WTC11 (cell line): ENCODE results near the gene ARPC5. TPM values are rescaled to one million over a fixed set of nuclear protein-coding genes. Genes with fewer than 3 reads are reported as not detected.
A peak's percentile ranks its signal among the peaks of the same experiment; 100 is the strongest.

Experiments used
- ATAC-seq: fragments of 200-7000 bp; cut with Tn5 transposase; 2 replicates; pipeline ENCODE4 v1.10.0; 2021; ENCODE audit warnings: mild to moderate bottlenecking, moderate library complexity
- CTCF ChIA-PET: fragments of 300-600 bp; sonication (Branson Sonifier 250); formaldehyde crosslinking; loops from one replicate; lab custom pipeline; 2021; ENCODE audit warnings: antibody characterized with exemption; lab: Charles Lee
- POLR2A ChIA-PET: fragments of 350-600 bp; sonication (Branson Sonifier 250); formaldehyde crosslinking; loops from one replicate; lab custom pipeline; 2021; ENCODE audit warnings: antibody characterized with exemption; lab: Charles Lee
- DNase-seq: peaks from one replicate; pipeline ENCODE4 v3.0.0; 2021; ENCODE audit warnings: low spot score
- H3K27ac Mint-ChIP-seq: 2 replicates; pipeline ENCODE4 v1.8.0; 2021; ENCODE audit warnings: mixed read lengths
- H3K27me3 Mint-ChIP-seq: 2 replicates; pipeline ENCODE4 v1.8.0; 2021; ENCODE audit warnings: low read depth, mild to moderate bottlenecking, moderate library complexity, mixed read lengths
- H3K36me3 Mint-ChIP-seq: 2 replicates; pipeline ENCODE4 v1.8.0; 2021; ENCODE audit warnings: mixed read lengths
- H3K4me1 Mint-ChIP-seq: 2 replicates; pipeline ENCODE4 v1.8.0; 2022; ENCODE audit warnings: mixed read lengths
- H3K4me3 Mint-ChIP-seq: 2 replicates; pipeline ENCODE4 v1.8.0; 2021; ENCODE audit warnings: mild to moderate bottlenecking, moderate library complexity, mixed read lengths
- H3K9me3 Mint-ChIP-seq: 2 replicates; pipeline ENCODE4 v1.8.0; 2021; ENCODE audit warnings: mixed read lengths
- CDX4 ChIP-seq: fragments of 250-450 bp; sonication (Bioruptor Pico); IDR thresholded peaks from 2 replicates; pipeline ENCODE4 v1.9.0; 2021; ENCODE audit warnings: moderate library complexity, mild to moderate bottlenecking, inconsistent platforms, borderline replicate concordance
- ELF4 ChIP-seq: sonication (generic); formaldehyde crosslinking; IDR thresholded peaks from 2 replicates; pipeline ENCODE4 v1.8.1; 2022; ENCODE audit warnings: low read depth, mild to moderate bottlenecking, moderate library complexity, missing genetic modification reagents
- ETV6 ChIP-seq: sonication (generic); formaldehyde crosslinking; IDR thresholded peaks from 2 replicates; pipeline ENCODE4 v1.8.1; 2022; ENCODE audit warnings: mild to moderate bottlenecking, missing genetic modification reagents
- FOXP1 ChIP-seq: sonication (generic); formaldehyde crosslinking; IDR thresholded peaks from 2 replicates; pipeline ENCODE4 v1.8.0; 2022; ENCODE audit warnings: missing genetic modification reagents, mild to moderate bottlenecking, moderate library complexity, borderline replicate concordance
- FOXP4 ChIP-seq: sonication (generic); formaldehyde crosslinking; IDR thresholded peaks from 2 replicates; pipeline ENCODE4 v1.8.0; 2022; ENCODE audit warnings: mild to moderate bottlenecking, missing genetic modification reagents
- GABPB1 ChIP-seq: sonication (generic); formaldehyde crosslinking; IDR thresholded peaks from 2 replicates; pipeline ENCODE4 v1.8.1; 2023; ENCODE audit warnings: mild to moderate bottlenecking, missing genetic modification reagents
- GRHL2 ChIP-seq: fragments of 250-450 bp; sonication (Bioruptor Pico); IDR thresholded peaks from 2 replicates; pipeline ENCODE4 v1.8.0; 2022; ENCODE audit warnings: mild to moderate bottlenecking, moderate library complexity; ENCODE audit not compliant: insufficient replicate concordance, severe bottlenecking
- JUN ChIP-seq: sonication (generic); formaldehyde crosslinking; IDR thresholded peaks from 2 replicates; pipeline ENCODE4 v1.8.0; 2023; ENCODE audit warnings: mild to moderate bottlenecking, missing genetic modification reagents
- MXD4 ChIP-seq: fragments of 250-450 bp; sonication (Bioruptor Pico); IDR thresholded peaks from 2 replicates; pipeline ENCODE4 v1.8.0; 2021; ENCODE audit warnings: mild to moderate bottlenecking, moderate library complexity, borderline replicate concordance
- MYBL2 ChIP-seq: sonication (generic); formaldehyde crosslinking; IDR thresholded peaks from 2 replicates; pipeline ENCODE4 v1.8.1; 2023; ENCODE audit warnings: mild to moderate bottlenecking, moderate library complexity, missing genetic modification reagents
- PRDM15 ChIP-seq: sonication (generic); formaldehyde crosslinking; IDR thresholded peaks from 2 replicates; pipeline ENCODE4 v1.8.0; 2022; ENCODE audit warnings: missing genetic modification reagents
- RORB ChIP-seq: fragments of 250-450 bp; sonication (Bioruptor Pico); IDR thresholded peaks from 2 replicates; pipeline ENCODE4 v1.9.0; 2021; ENCODE audit warnings: mild to moderate bottlenecking
- SP1 ChIP-seq: sonication (generic); formaldehyde crosslinking; conservative IDR thresholded peaks from 2 replicates; pipeline ENCODE4 v1.8.1; 2022; ENCODE audit warnings: missing genetic modification reagents
- ZMAT4 ChIP-seq: fragments of 250-450 bp; sonication (Bioruptor Pico); IDR thresholded peaks from 2 replicates; pipeline ENCODE4 v1.9.0; 2021; ENCODE audit warnings: mild to moderate bottlenecking
- ZNF281 ChIP-seq: sonication (generic); formaldehyde crosslinking; IDR thresholded peaks from 2 replicates; pipeline ENCODE4 v1.8.0; 2023; ENCODE audit warnings: mild to moderate bottlenecking, missing genetic modification reagents
- ZNF317 ChIP-seq: sonication (generic); formaldehyde crosslinking; IDR thresholded peaks from 2 replicates; pipeline ENCODE4 v1.8.1; 2023; ENCODE audit warnings: low read depth, mild to moderate bottlenecking, moderate library complexity, missing genetic modification reagents, borderline replicate concordance
- ZNF512 ChIP-seq: sonication (generic); formaldehyde crosslinking; IDR thresholded peaks from 2 replicates; pipeline ENCODE4 v1.8.1; 2022; ENCODE audit warnings: missing genetic modification reagents, borderline replicate concordance
- total RNA-seq: library from RNA; stranded (reverse); gene quantifications from 3 replicates; pipeline ENCODE4 v1.2.3, GENCODE V29; 2021

The ARPC5 gene
- total RNA-seq, 1 experiment from 2014 or later: 51.7 TPM

GRCh38 chr1:183673605-183674323, 38.2 kb upstream of the ARPC5 start (continued):
- TF ChIP-seq FOXP1 (CRISPR knock-in tag): no peak
- no peak for TF ChIP-seq CDX4 (CRISPR knock-in tag)
- no peak for TF ChIP-seq ETV6 (CRISPR knock-in tag)

GRCh38 chr1:183670169-183670568, 34.6 kb upstream of the ARPC5 start:
- no peak for ATAC-seq
- Mint-ChIP-seq H3K9me3 (peaks cover 16% of the 10 kb centered on the region), H3K27me3 (no peaks in the 10 kb centered on the region), H3K4me1 (no peaks in the 10 kb centered on the region), H3K4me3 (no peak overlapping the region), H3K27ac (no peak overlapping the region)
- DNase-seq: no peak
- TF ChIP-seq SP1 (no peak), ZNF317 (CRISPR knock-in tag) (no peak), RORB (CRISPR knock-in tag) (no peak), MXD4 (no peak), JUN (CRISPR knock-in tag) (no peak), MYBL2 (CRISPR knock-in tag) (no peak), FOXP4 (no peak), GABPB1 (CRISPR knock-in tag) (no peak)
- TF ChIP-seq, all 79 proteins: peak for 0
- H3K36me3 Mint-ChIP-seq: peaks cover 2% of the 10 kb centered on the region; the same call in 1 of the 2 replicates
- POLR2A ChIA-PET: no interaction called here
- CTCF ChIA-PET: interaction anchor here (1.0 kb wide), 1 partner anchor 15 kb away, joined by 7 read pairs; no protein-coding TSS in a partner anchor

GRCh38 chr1:183656355-183656754, 20.8 kb upstream of the ARPC5 start:
- H3K9me3 Mint-ChIP-seq: no peaks in the 10 kb centered on the region
- H3K36me3 Mint-ChIP-seq: 0 out of 2 replicates have a peak, but pooled peaks cover 4% of the 10 kb centered on the region
- ATAC-seq: no peak
- H3K27me3 Mint-ChIP-seq: peaks cover 2% of the 10 kb centered on the region; the same call in 1 of the 2 replicates
- no peak overlapping the region for H3K27ac Mint-ChIP-seq
- no peak overlapping the region for H3K4me3 Mint-ChIP-seq
- no peak for DNase-seq
- POLR2A ChIA-PET: no interaction called here
- peaks cover 8% of the 10 kb centered on the region for H3K4me1 Mint-ChIP-seq
- TF ChIP-seq PRDM15: no peak
- TF ChIP-seq, all 79 proteins: peak for 0
- CTCF ChIA-PET: interaction anchor here (1.1 to 4.8 kb wide), 10 partner anchors 15 to 1035 kb away, joined by 3 to 105 read pairs (median 5); no protein-coding TSS in a partner anchor

GRCh38 chr1:183655562-183656075, 20.0 kb upstream of the ARPC5 start:
- Mint-ChIP-seq H3K9me3 (no peaks in the 10 kb centered on the region), H3K36me3 (0 out of 2 replicates have a peak, but pooled peaks cover 4% of the 10 kb centered on the region), H3K4me3 (no peak overlapping the region), H3K27ac (no peak overlapping the region), H3K27me3 (peaks cover 2% of the 10 kb centered on the region; the same call in 1 of the 2 replicates), H3K4me1 (peaks cover 11% of the 10 kb centered on the region)
- peak; percentile 85 for DNase-seq
- CTCF ChIA-PET: interaction anchor here (0.9 to 4.8 kb wide), 26 partner anchors 9 to 1036 kb away, joined by 3 to 105 read pairs (median 4); partner anchors contain the start of genes ARPC5 and TSEN15
- POLR2A ChIA-PET: no interaction called here
- peak; percentile 92 for ATAC-seq
- TF ChIP-seq ZNF281 (CRISPR knock-in tag) (no peak), ZNF512 (CRISPR knock-in tag) (no peak), ELF4 (CRISPR knock-in tag) (no peak), GRHL2 (CRISPR knock-in tag) (no peak), ZMAT4 (CRISPR knock-in tag) (no peak)
